ENCODE results near the gene SH3BP5.

SH3BP5 gene

GRCh38 chr3:15316998-15317435 lies 15.4 kb downstream of the SH3BP5 start:
- no peak for DNase-seq (ENCODE audit: low read depth)
- TF ChIP-seq MYC (IDR thresholded peaks at IDR 0.05; ENCODE audit: low read depth, low read length), result no peak; the same call in 1 of the 2 replicates
- no peak for TF ChIP-seq MAX (IDR thresholded peaks at IDR 0.05; ENCODE audit: low read depth, low read length)
- no peak for TF ChIP-seq POLR2A (IDR thresholded peaks at IDR 0.05; ENCODE audit: extremely low read depth, insufficient read length)
- no peak for TF ChIP-seq CTCF (IDR thresholded peaks at IDR 0.05; ENCODE audit: low read depth, low read length)
- no peak overlapping the region for H3K4me3 ChIP-seq (ENCODE audit: low read depth, low read length)

- no peak overlapping the region for H3K4me3 ChIP-seq (ENCODE audit: low read depth, low read length)
- TF ChIP-seq POLR2A (IDR thresholded peaks at IDR 0.05; ENCODE audit: extremely low read depth, insufficient read length), result no peak
- no peak for TF ChIP-seq MYC (IDR thresholded peaks at IDR 0.05; ENCODE audit: low read depth, low read length)
- TF ChIP-seq CTCF (IDR thresholded peaks at IDR 0.05; ENCODE audit: low read depth, low read length), result no peak
- no peak for TF ChIP-seq MAX (IDR thresholded peaks at IDR 0.05; ENCODE audit: low read depth, low read length)
- DNase-seq (ENCODE audit: low read depth), result peak; percentile 53
Observed at GRCh38 chr3:15315003-15315402, 17.4 kb downstream of the SH3BP5 start.

- no peak for DNase-seq (ENCODE audit: low read depth)
- TF ChIP-seq POLR2A (IDR thresholded peaks at IDR 0.05; ENCODE audit: extremely low read depth, insufficient read length) (no peak), MYC (IDR thresholded peaks at IDR 0.05; ENCODE audit: low read depth, low read length) (no peak), CTCF (IDR thresholded peaks at IDR 0.05; ENCODE audit: low read depth, low read length) (no peak), MAX (IDR thresholded peaks at IDR 0.05; ENCODE audit: low read depth, low read length) (no peak)
- no peak overlapping the region for H3K4me3 ChIP-seq (ENCODE audit: low read depth, low read length)
Observed at GRCh38 chr3:15314276-15314675, 18.1 kb downstream of the SH3BP5 start.

GRCh38 chr3:15313461-15313860 lies 18.9 kb downstream of the SH3BP5 start:
- no peak for DNase-seq (ENCODE audit: low read depth)
- no peak overlapping the region for H3K4me3 ChIP-seq (ENCODE audit: low read depth, low read length)
- TF ChIP-seq MYC (IDR thresholded peaks at IDR 0.05; ENCODE audit: low read depth, low read length) (no peak), MAX (IDR thresholded peaks at IDR 0.05; ENCODE audit: low read depth, low read length) (no peak), CTCF (IDR thresholded peaks at IDR 0.05; ENCODE audit: low read depth, low read length) (no peak), POLR2A (IDR thresholded peaks at IDR 0.05; ENCODE audit: extremely low read depth, insufficient read length) (no peak)

- DNase-seq (ENCODE audit: low read depth), result no peak
- H3K4me3 ChIP-seq (ENCODE audit: low read depth, low read length), result no peak overlapping the region
- TF ChIP-seq MAX (IDR thresholded peaks at IDR 0.05; ENCODE audit: low read depth, low read length) (no peak), MYC (IDR thresholded peaks at IDR 0.05; ENCODE audit: low read depth, low read length) (no peak)
Observed at GRCh38 chr3:15312550-15312949, 19.8 kb downstream of the SH3BP5 start.

- DNase-seq (ENCODE audit: low read depth), result no peak
- no peak for TF ChIP-seq MAX (IDR thresholded peaks at IDR 0.05; ENCODE audit: low read depth, low read length)
- no peak for TF ChIP-seq CTCF (IDR thresholded peaks at IDR 0.05; ENCODE audit: low read depth, low read length)
- no peak for TF ChIP-seq MYC (IDR thresholded peaks at IDR 0.05; ENCODE audit: low read depth, low read length)
- TF ChIP-seq POLR2A (IDR thresholded peaks at IDR 0.05; ENCODE audit: extremely low read depth, insufficient read length), result no peak
- no peak overlapping the region for H3K4me3 ChIP-seq (ENCODE audit: low read depth, low read length)
Observed at GRCh38 chr3:15310491-15311370, 21.7 kb downstream of the SH3BP5 start.
